Adrenal gland (tissue), 12 donors: ENCODE results near the gene FLVCR2. TPM values are rescaled to one million over a fixed set of nuclear protein-coding genes. Genes with fewer than 3 reads are reported as not detected.

Source experiments
- DNase-seq, 7 donors: peaks; one replicate each; pipeline ENCODE4 v3.0.0-alpha.2; 2019 to 2020
- H3K27ac ChIP-seq, 5 donors: fragments of 200-600 bp; sonication (generic) in 4 of 5; 1 replicate in 3 of 5; 2 replicates in 2 of 5; pipeline versions ENCODE4 v1.5.1 to v1.8.0; 2016 to 2020; ENCODE audit warnings: mild to moderate bottlenecking in 1 of 5
- H3K27me3 ChIP-seq: fragments of 200-600 bp; 2 replicates; pipeline ENCODE4 v1.8.0; 2021
- H3K36me3 ChIP-seq, 2 donors: fragments of 200-600 bp; replicated peaks in 1 of 2; 1 replicate in 1 of 2; 2 replicates in 1 of 2; pipeline versions ENCODE4 v1.5.1 to v1.8.0; 2018 to 2022
- H3K4me1 ChIP-seq, 2 donors: fragments of 200-600 bp; replicated peaks in 1 of 2; 1 replicate in 1 of 2; 2 replicates in 1 of 2; pipeline versions ENCODE4 v1.5.1 to v1.8.0; 2018 to 2021
- H3K4me3 ChIP-seq, 4 donors: fragments of 200-600 bp; sonication (generic) in 3 of 4; one replicate each; pipeline ENCODE4 v1.5.1; 2016 to 2018
- H3K9me3 ChIP-seq, 3 donors: fragments of 200-600 bp; sonication (generic) in 1 of 3; replicated peaks in 1 of 3; 1 replicate in 2 of 3; 2 replicates in 1 of 3; pipeline versions ENCODE4 v1.5.1 to v1.8.0; 2016 to 2021
- CTCF ChIP-seq, 6 experiments: fragments of 450-650 bp in 4 of 6; fragments of 200-600 bp in 2 of 6; sonication (generic) in 1 of 6; IDR thresholded peaks; 1 replicate in 5 of 6; 2 replicates in 1 of 6; pipeline versions ENCODE4 v1.5.1 to v1.8.0; 2016 to 2021; ENCODE audit warnings: antibody characterized with exemption in 6 of 6, mild to moderate bottlenecking in 2 of 6, moderate library complexity in 1 of 6
- POLR2A ChIP-seq, 2 donors: fragments of 450-650 bp; IDR thresholded peaks; one replicate each; pipeline ENCODE4 v1.6.1; 2017; ENCODE audit warnings: antibody characterized with exemption in 2 of 2, mild to moderate bottlenecking in 2 of 2, moderate library complexity in 1 of 2
- WGBS, 4 donors: extraction: QIAGEN DNeasy Blood & Tissue Kit in 2 of 4; methylation state at CpG; one replicate each; pipeline versions ENCODE4 v1.1.5 to v1.1.7; 2013 to 2017; 5-methylcytosine and 5-hydroxymethylcytosine counted together
- intact Hi-C, 2 donors: fragments of 100-400 bp; cut with DNase I; formaldehyde crosslinking; loops; one replicate each; pipeline versions ENCODE4 v1.14.1 to v1.15.0; 2022 to 2023
- polyA plus RNA-seq, 3 donors: library from polyadenylated mRNA; stranded (reverse); fragments of 200-250 nt in 2 of 3; fragments of 350-450 nt in 1 of 3; fragmentation: Illumina TruSeq in 1 of 3; extraction: RNeasy Lipid Tissue Mini Kit (QIAGEN cat#74804) in 1 of 3; gene quantifications; one replicate each; pipeline ENCODE4 v1.2.3, GENCODE V29; 2013 to 2014
- total RNA-seq, 9 donors: library from RNA; depleted of rRNA in 4 of 9; stranded (reverse); fragments of >200 nt in 4 of 9; fragments of 120-200 nt in 1 of 9; fragmentation: NEBNext Ultra II Directional in 1 of 9; extraction: Animal tissue kit (Norgen Biotek cat#: 25700) in 1 of 9; gene quantifications; one replicate each; pipeline versions ENCODE4 v1.1.0 to v1.2.4, GENCODE V29; 2013 to 2023
- donor health status: healthy with polysubstance abuse.
- donor health status: Bipolar disorder and iron deficiency.
- donor health status: DM: yes; HTN: yes; CAD: no.
- donor health status: DM: no; HTN: no; CAD: no.
- donor health status: DM: no; HTN: no; CAD: no.
- donor health status: DM: yes; HTN: yes; CAD: no.

Gene FLVCR2
- total and polyA plus RNA-seq, 12 donors: 8.8 to 428 (median 25.4) TPM

- H3K27me3 ChIP-seq: no peaks in the 10 kb centered on the region
- H3K9me3 ChIP-seq: no peaks in the 10 kb centered on the region
- H3K4me1 ChIP-seq: peaks cover 30 to 55% of the 10 kb centered on the region in 2 donors
- peak overlapping the region in 1 of 4 donors; percentile 4 for H3K4me3 ChIP-seq
- intact Hi-C loops: no loop called here
- H3K27ac ChIP-seq: peak overlapping the region; percentile 23 to 88 (median 81)
- DNase-seq: peak in 6 of 7 donors; percentile 31 to 75 (median 55)
- 49 to 60% (median 57%) methylated on average over 7 to 9 of the region's 9 CpGs for WGBS, 4 donors
- TF ChIP-seq POLR2A (IDR thresholded peaks at IDR 0.05): no peak
- TF ChIP-seq CTCF (IDR thresholded peaks at IDR 0.05): no peak
- no peaks in the 10 kb centered on the region for H3K36me3 ChIP-seq
Observed at GRCh38 chr14:75609606-75610475, 31.4 kb downstream of the FLVCR2 start.

GRCh38 chr14:75610834-75611233 lies 32.4 kb downstream of the FLVCR2 start:
- Histone ChIP-seq H3K27me3 (no peaks in the 10 kb centered on the region), H3K9me3 (no peaks in the 10 kb centered on the region), H3K4me3 (no peak overlapping the region), H3K27ac (peak overlapping the region; percentile 44 to 88 (median 81)), H3K4me1 (peaks cover 30 to 49% of the 10 kb centered on the region in 2 donors), H3K36me3 (no peaks in the 10 kb centered on the region)
- intact Hi-C loops: no loop called here
- TF ChIP-seq POLR2A (IDR thresholded peaks at IDR 0.05) (peak in 1 of 2 donors; percentile 56), CTCF (IDR thresholded peaks at IDR 0.05) (no peak)
- DNase-seq: peak in 6 of 7 donors; percentile 57 to 66 (median 64)
- 43 to 56% (median 51%) methylated on average over 4 of the region's 4 CpGs for WGBS, 4 donors

- WGBS, 4 donors: 66 to 82% (median 74%) methylated on average over 4 of the region's 4 CpGs
- DNase-seq: no peak
- Histone ChIP-seq H3K4me3 (no peak overlapping the region), H3K4me1 (peaks cover 30 to 45% of the 10 kb centered on the region in 2 donors), H3K27me3 (no peaks in the 10 kb centered on the region), H3K27ac (peak overlapping the region in 3 of 5 donors; percentile 29 to 82 (median 81)), H3K36me3 (no peaks in the 10 kb centered on the region), H3K9me3 (no peaks in the 10 kb centered on the region)
- no peak for TF ChIP-seq POLR2A (IDR thresholded peaks at IDR 0.05)
- no peak for TF ChIP-seq CTCF (IDR thresholded peaks at IDR 0.05)
- intact Hi-C loops: no loop called here
Observed at GRCh38 chr14:75612157-75612556, 33.7 kb downstream of the FLVCR2 start.

GRCh38 chr14:75614179-75614578 lies 35.8 kb downstream of the FLVCR2 start:
- Histone ChIP-seq H3K27me3 (no peaks in the 10 kb centered on the region), H3K4me1 (peaks cover 27 to 43% of the 10 kb centered on the region in 2 donors), H3K4me3 (no peak overlapping the region), H3K9me3 (no peaks in the 10 kb centered on the region), H3K36me3 (no peaks in the 10 kb centered on the region), H3K27ac (peak overlapping the region in 3 of 5 donors; percentile 46 to 70 (median 63))
- WGBS, 4 donors: 62 to 68% (median 63%) methylated on average over 4 of the region's 4 CpGs
- DNase-seq: no peak
- no peak for TF ChIP-seq CTCF (IDR thresholded peaks at IDR 0.05)
- no peak for TF ChIP-seq POLR2A (IDR thresholded peaks at IDR 0.05)
- intact Hi-C loops: no loop called here
